Smooth muscle cell (in vitro differentiated cells): ENCODE results near the gene NID2. TPM values are rescaled to one million over a fixed set of nuclear protein-coding genes. Genes with fewer than 3 reads are reported as not detected.

Experiments
- DNase-seq: peaks from one replicate; lab custom pipeline; 2025; ENCODE audit not compliant: unreplicated experiment; lab: John Stamatoyannopoulos, UW
- H2AFZ ChIP-seq: fragments of 200-600 bp; sonication (generic); 2 replicates; pipeline ENCODE4 v1.6.0; 2016; ENCODE audit warnings: antibody characterized with exemption, low read depth, mild to moderate bottlenecking
- H3F3A ChIP-seq: fragments of 200-600 bp; sonication (generic); 2 replicates; pipeline ENCODE4 v1.6.0; 2017; ENCODE audit warnings: antibody characterized with exemption, low read depth
- H3K27ac ChIP-seq: fragments of 200-600 bp; sonication (generic); 2 replicates; pipeline ENCODE4 v1.5.1; 2016; ENCODE audit warnings: low read depth, mild to moderate bottlenecking
- H3K27me3 ChIP-seq: fragments of 200-600 bp; sonication (generic); 2 replicates; pipeline ENCODE4 v1.6.1; 2016; ENCODE audit warnings: low read depth, mild to moderate bottlenecking
- H3K36me3 ChIP-seq: fragments of 200-600 bp; sonication (generic); 2 replicates; pipeline ENCODE4 v1.5.1; 2016; ENCODE audit warnings: low read depth
- H3K4me1 ChIP-seq: fragments of 200-600 bp; sonication (generic); 2 replicates; pipeline ENCODE4 v1.5.1; 2016; ENCODE audit warnings: low read depth
- H3K4me2 ChIP-seq: fragments of 200-600 bp; sonication (generic); 2 replicates; pipeline ENCODE4 v1.6.0; 2016; ENCODE audit warnings: mild to moderate bottlenecking
- H3K4me3 ChIP-seq: fragments of 200-600 bp; sonication (generic); 2 replicates; pipeline ENCODE4 v1.5.1; 2016; ENCODE audit warnings: mild to moderate bottlenecking
- H3K79me2 ChIP-seq: fragments of 200-600 bp; sonication (generic); 2 replicates; pipeline ENCODE4 v1.6.0; 2016; ENCODE audit warnings: low read depth, mild to moderate bottlenecking
- H3K9ac ChIP-seq: fragments of 200-600 bp; sonication (generic); 2 replicates; pipeline ENCODE4 v1.6.0; 2016; ENCODE audit warnings: low read depth
- H3K9me3 ChIP-seq: fragments of 200-600 bp; sonication (generic); replicated peaks from 2 replicates; pipeline ENCODE4 v1.5.1; 2016; ENCODE audit warnings: low read depth
- H4K20me1 ChIP-seq: fragments of 200-600 bp; sonication (generic); 2 replicates; pipeline ENCODE4 v1.6.0; 2016; ENCODE audit warnings: low read depth
- CTCF ChIP-seq: fragments of 200-600 bp; sonication (generic); IDR thresholded peaks from 2 replicates; pipeline ENCODE4 v1.5.1; 2017; ENCODE audit warnings: borderline replicate concordance, mild to moderate bottlenecking, antibody characterized with exemption; ENCODE audit not compliant: insufficient read depth, poor library complexity, severe bottlenecking
- WGBS: methylation state at CpG from one replicate; pipeline ENCODE4 v1.1.7; 2016; ENCODE audit warnings: low lambda C conversion rate; 5-methylcytosine and 5-hydroxymethylcytosine counted together
- polyA plus RNA-seq: library from polyadenylated mRNA; unstranded; fragments of >200 nt; fragmentation: Nextera tagmentation; extraction: Ambion mirVana; gene quantifications from 2 replicates; pipeline ENCODE4 v1.2.1, GENCODE V29; 2016
- total RNA-seq: library from RNA; depleted of rRNA; stranded (reverse); fragments of >200 nt; gene quantifications from 2 replicates; pipeline ENCODE4 v1.2.3, GENCODE V29; 2014

The NID2 gene
- total and polyA plus RNA-seq, 2 experiments from 2014 or later = 196 to 229 TPM

DNA sequence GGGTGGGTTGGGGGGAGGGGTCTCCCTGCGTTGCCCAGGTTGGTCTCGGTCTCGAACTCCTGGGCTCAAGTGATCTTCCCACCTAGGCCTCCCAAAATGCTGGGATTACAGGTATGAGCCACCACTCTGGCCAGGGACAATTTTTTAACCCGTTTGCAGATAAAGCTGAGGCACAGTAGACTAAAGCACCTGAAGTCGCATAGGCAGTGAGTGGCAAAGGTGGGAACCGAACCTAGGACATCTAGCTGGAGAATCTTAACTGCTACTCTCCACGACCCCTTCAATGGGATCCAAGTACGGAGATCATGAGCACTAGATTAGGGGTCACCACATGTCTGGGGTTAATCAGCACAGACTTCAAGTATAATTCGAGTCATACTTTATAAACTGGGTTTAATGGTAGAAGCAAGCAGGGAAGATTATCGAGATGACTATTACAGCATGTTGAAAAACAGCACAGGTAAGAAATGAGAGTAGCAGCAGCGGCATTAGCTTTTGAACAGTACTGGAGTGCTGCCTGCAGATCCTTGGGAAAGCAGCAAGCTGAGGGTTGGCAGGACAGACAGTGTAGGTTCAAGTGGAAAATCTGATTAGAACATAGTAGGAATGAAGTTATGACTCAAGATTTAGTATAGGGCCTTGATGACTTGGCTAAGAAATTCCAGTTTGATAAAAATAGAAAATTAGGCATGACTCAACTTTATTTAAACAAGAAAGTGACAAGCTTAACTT, 23.9 kb downstream of the NID2 start:
- Histone ChIP-seq H3K9ac (no peak overlapping the region), H3K79me2 (peaks cover 56% of the 10 kb centered on the region), H3K4me3 (no peak overlapping the region), H4K20me1 (peaks cover 6% of the 10 kb centered on the region), H3K27ac (peak overlapping the region; percentile 78), H3K27me3 (no peaks in the 10 kb centered on the region), H2AFZ (no peak overlapping the region), H3K36me3 (peaks cover 11% of the 10 kb centered on the region), H3K9me3 (no peaks in the 10 kb centered on the region), H3K4me2 (peak overlapping the region; percentile 41), H3K4me1 (peaks cover 3% of the 10 kb centered on the region), H3F3A (no peaks in the 10 kb centered on the region)
- TF ChIP-seq CTCF = no peak
- no peak for DNase-seq
- WGBS = 83% methylated on average over 11 of the region's 11 CpGs

DNA sequence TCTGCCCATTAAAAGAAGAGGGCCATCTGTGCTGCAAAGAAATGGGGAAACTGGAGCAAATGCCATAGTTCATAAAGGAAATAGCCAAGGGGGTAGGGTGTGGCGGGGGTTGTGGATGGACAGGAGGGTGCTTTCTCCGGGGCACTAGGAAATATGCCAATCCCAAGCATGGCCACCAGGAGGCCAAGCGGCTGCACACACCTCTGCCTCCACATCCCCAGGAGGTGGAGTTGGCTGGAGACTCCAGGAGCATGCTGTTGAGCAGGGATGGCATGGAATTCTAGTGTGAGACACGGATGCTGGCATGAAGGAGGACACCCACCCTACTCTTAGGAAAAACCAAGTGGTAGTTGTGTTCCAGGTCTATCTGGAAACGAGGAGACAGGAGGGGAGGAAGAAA, 25.2 kb downstream of the NID2 start:
- Histone ChIP-seq H3K79me2 (peaks cover 43% of the 10 kb centered on the region), H3K27me3 (no peaks in the 10 kb centered on the region), H3K4me1 (peaks cover 3% of the 10 kb centered on the region), H3K27ac (no peak overlapping the region), H2AFZ (no peak overlapping the region), H3F3A (no peaks in the 10 kb centered on the region), H3K9ac (no peak overlapping the region), H3K4me2 (no peak overlapping the region), H4K20me1 (peaks cover 6% of the 10 kb centered on the region), H3K9me3 (no peaks in the 10 kb centered on the region), H3K4me3 (no peak overlapping the region), H3K36me3 (peaks cover 19% of the 10 kb centered on the region)
- TF ChIP-seq CTCF = peak; percentile 57
- WGBS = 49% methylated on average over 5 of the region's 5 CpGs
- DNase-seq = no peak

- no peak overlapping the region for H3K4me2 ChIP-seq
- no peak for DNase-seq
- 73% methylated on average over 8 of the region's 8 CpGs for WGBS
- no peaks in the 10 kb centered on the region for H3K27me3 ChIP-seq
- no peaks in the 10 kb centered on the region for H3F3A ChIP-seq
- no peak overlapping the region for H3K9ac ChIP-seq
- H3K9me3 ChIP-seq = no peaks in the 10 kb centered on the region
- no peak overlapping the region for H3K27ac ChIP-seq
- H4K20me1 ChIP-seq = peaks cover 6% of the 10 kb centered on the region
- H3K79me2 ChIP-seq = peaks cover 32% of the 10 kb centered on the region
- peaks cover 27% of the 10 kb centered on the region for H3K36me3 ChIP-seq
- TF ChIP-seq CTCF = no peak
- peaks cover 3% of the 10 kb centered on the region for H3K4me1 ChIP-seq
- no peak overlapping the region for H3K4me3 ChIP-seq
- no peak overlapping the region for H2AFZ ChIP-seq
Measured at GRCh38 chr14:52042371-52043289, 26.2 kb downstream of the NID2 start.
